ENCODE data around the gene RAD51B.
A peak's percentile ranks its signal among the peaks of the same experiment; 100 is the strongest.

The RAD51B gene

GRCh38 chr14:68312884-68313610, 493.5 kb downstream of the RAD51B start:
- Histone ChIP-seq H3K4me2 (ENCODE audit: low read depth, low read length) (no peak overlapping the region), H3K9me2 (replicated peaks; ENCODE audit: insufficient read depth, low read length) (no peaks in the 10 kb centered on the region), H3K36me3 (replicated peaks; ENCODE audit: insufficient read depth, low read length) (no peaks in the 10 kb centered on the region), H3F3A (ENCODE audit: insufficient read depth, low read length) (no peaks in the 10 kb centered on the region), H3K9me3 (replicated peaks; ENCODE audit: insufficient read depth, low read length) (no peaks in the 10 kb centered on the region), H3K27ac (ENCODE audit: low read length) (no peak overlapping the region), H3K27me3 (replicated peaks; ENCODE audit: insufficient read depth, low read length) (no peaks in the 10 kb centered on the region), H3K9ac (ENCODE audit: low read length) (no peak overlapping the region), H3K79me2 (ENCODE audit: low read length) (no peaks in the 10 kb centered on the region), H3K4me3 (ENCODE audit: low read length) (no peak overlapping the region), H2AFZ (ENCODE audit: low read length) (no peak overlapping the region), H4K20me1 (ENCODE audit: insufficient read depth, low read length) (no peaks in the 10 kb centered on the region), H3K4me1 (ENCODE audit: low read length) (peaks cover 13% of the 10 kb centered on the region; the same call in 1 of the 2 replicates)
- TF ChIP-seq EZH2phosphoT487 (IDR thresholded peaks at IDR 0.05; ENCODE audit: low read length): no peak
- TF ChIP-seq CTCF (IDR thresholded peaks at IDR 0.05; ENCODE audit: low read length): no peak
- no peak for TF ChIP-seq EZH2 (optimal IDR thresholded peaks at IDR 0.05; ENCODE audit: low read depth, low read length)
- peak; percentile 14 for DNase-seq

GRCh38 chr14:68314642-68315041, 495.1 kb downstream of the RAD51B start:
- Histone ChIP-seq H3K4me1 (ENCODE audit: low read length) (peaks cover 13% of the 10 kb centered on the region; the same call in 1 of the 2 replicates), H4K20me1 (ENCODE audit: insufficient read depth, low read length) (no peaks in the 10 kb centered on the region)
- TF ChIP-seq EZH2phosphoT487 (IDR thresholded peaks at IDR 0.05; ENCODE audit: low read length) (no peak), CTCF (IDR thresholded peaks at IDR 0.05; ENCODE audit: low read length) (no peak), EZH2 (optimal IDR thresholded peaks at IDR 0.05; ENCODE audit: low read depth, low read length) (no peak)

GRCh38 chr14:68315081-68315480, 495.5 kb downstream of the RAD51B start:
- no peak overlapping the region for H3K4me3 ChIP-seq (ENCODE audit: low read length)
- H2AFZ ChIP-seq (ENCODE audit: low read length): no peak overlapping the region
- no peaks in the 10 kb centered on the region for H3K9me3 ChIP-seq (replicated peaks; ENCODE audit: insufficient read depth, low read length)
- no peaks in the 10 kb centered on the region for H3K27me3 ChIP-seq (replicated peaks; ENCODE audit: insufficient read depth, low read length)
- H3K9ac ChIP-seq (ENCODE audit: low read length): no peak overlapping the region
- no peaks in the 10 kb centered on the region for H3K36me3 ChIP-seq (replicated peaks; ENCODE audit: insufficient read depth, low read length)
- H3F3A ChIP-seq (ENCODE audit: insufficient read depth, low read length): no peaks in the 10 kb centered on the region
- TF ChIP-seq CTCF (IDR thresholded peaks at IDR 0.05; ENCODE audit: low read length) (no peak), EZH2phosphoT487 (IDR thresholded peaks at IDR 0.05; ENCODE audit: low read length) (no peak), EZH2 (optimal IDR thresholded peaks at IDR 0.05; ENCODE audit: low read depth, low read length) (no peak)
- no peak overlapping the region for H3K4me2 ChIP-seq (ENCODE audit: low read depth, low read length)
- no peaks in the 10 kb centered on the region for H4K20me1 ChIP-seq (ENCODE audit: insufficient read depth, low read length)
- H3K4me1 ChIP-seq (ENCODE audit: low read length): peaks cover 13% of the 10 kb centered on the region; the same call in 1 of the 2 replicates
- no peak overlapping the region for H3K27ac ChIP-seq (ENCODE audit: low read length)
- H3K79me2 ChIP-seq (ENCODE audit: low read length): no peaks in the 10 kb centered on the region
- H3K9me2 ChIP-seq (replicated peaks; ENCODE audit: insufficient read depth, low read length): no peaks in the 10 kb centered on the region
- no peak for DNase-seq

More at GRCh38 chr14:68314642-68315041, 495.1 kb downstream of the RAD51B start:
- H3K4me2 ChIP-seq (ENCODE audit: low read depth, low read length): no peak overlapping the region
- no peaks in the 10 kb centered on the region for H3K27me3 ChIP-seq (replicated peaks; ENCODE audit: insufficient read depth, low read length)
- DNase-seq: no peak
- H3K9me2 ChIP-seq (replicated peaks; ENCODE audit: insufficient read depth, low read length): no peaks in the 10 kb centered on the region
- no peak overlapping the region for H2AFZ ChIP-seq (ENCODE audit: low read length)
- no peaks in the 10 kb centered on the region for H3K79me2 ChIP-seq (ENCODE audit: low read length)
- H3K27ac ChIP-seq (ENCODE audit: low read length): no peak overlapping the region
- H3K9me3 ChIP-seq (replicated peaks; ENCODE audit: insufficient read depth, low read length): no peaks in the 10 kb centered on the region
- no peaks in the 10 kb centered on the region for H3K36me3 ChIP-seq (replicated peaks; ENCODE audit: insufficient read depth, low read length)
- H3K4me3 ChIP-seq (ENCODE audit: low read length): no peak overlapping the region
- H3F3A ChIP-seq (ENCODE audit: insufficient read depth, low read length): no peaks in the 10 kb centered on the region
- no peak overlapping the region for H3K9ac ChIP-seq (ENCODE audit: low read length)
